ENCODE measurements around the gene INSC.

DNA sequence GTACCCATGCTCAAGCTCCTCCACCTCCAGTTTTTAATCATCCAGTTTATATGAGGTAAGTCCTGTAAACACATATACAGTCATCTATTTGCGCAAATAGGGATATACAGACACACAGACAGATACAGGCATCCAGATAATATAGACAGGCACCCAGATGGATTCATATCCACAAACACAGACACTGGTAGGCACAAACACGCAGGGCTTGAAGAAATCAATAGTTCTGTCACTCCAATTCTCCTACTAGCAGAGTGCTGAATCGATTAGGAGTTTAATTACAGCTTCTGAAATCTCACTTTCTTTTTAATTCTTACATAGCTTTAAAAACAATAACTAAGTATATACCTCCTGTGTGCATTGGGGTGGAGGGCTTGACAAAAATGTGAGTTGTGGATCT lies 56.0 kb downstream of the INSC start:
- TF ChIP-seq EZH2 (IDR thresholded peaks at IDR 0.05; ENCODE audit: low read depth, unreplicated experiment) (no peak), EZH2phosphoT487 (IDR thresholded peaks at IDR 0.05; ENCODE audit: unreplicated experiment) (no peak), POLR2AphosphoS5 (IDR thresholded peaks at IDR 0.05; ENCODE audit: low read depth) (no peak), NANOG (IDR thresholded peaks at IDR 0.05; ENCODE audit: borderline replicate concordance) (no peak), CREB1 (CRISPR knock-in tag; IDR thresholded peaks at IDR 0.05; ENCODE audit: low read depth) (no peak), JUNB (IDR thresholded peaks at IDR 0.05; ENCODE audit: unreplicated experiment) (no peak), STAT1 (IDR thresholded peaks at IDR 0.05; ENCODE audit: unreplicated experiment) (no peak), ZNF331 (CRISPR knock-in tag; IDR thresholded peaks at IDR 0.05; ENCODE audit: low read depth) (no peak)
- TF ChIP-seq, protein P1, sequence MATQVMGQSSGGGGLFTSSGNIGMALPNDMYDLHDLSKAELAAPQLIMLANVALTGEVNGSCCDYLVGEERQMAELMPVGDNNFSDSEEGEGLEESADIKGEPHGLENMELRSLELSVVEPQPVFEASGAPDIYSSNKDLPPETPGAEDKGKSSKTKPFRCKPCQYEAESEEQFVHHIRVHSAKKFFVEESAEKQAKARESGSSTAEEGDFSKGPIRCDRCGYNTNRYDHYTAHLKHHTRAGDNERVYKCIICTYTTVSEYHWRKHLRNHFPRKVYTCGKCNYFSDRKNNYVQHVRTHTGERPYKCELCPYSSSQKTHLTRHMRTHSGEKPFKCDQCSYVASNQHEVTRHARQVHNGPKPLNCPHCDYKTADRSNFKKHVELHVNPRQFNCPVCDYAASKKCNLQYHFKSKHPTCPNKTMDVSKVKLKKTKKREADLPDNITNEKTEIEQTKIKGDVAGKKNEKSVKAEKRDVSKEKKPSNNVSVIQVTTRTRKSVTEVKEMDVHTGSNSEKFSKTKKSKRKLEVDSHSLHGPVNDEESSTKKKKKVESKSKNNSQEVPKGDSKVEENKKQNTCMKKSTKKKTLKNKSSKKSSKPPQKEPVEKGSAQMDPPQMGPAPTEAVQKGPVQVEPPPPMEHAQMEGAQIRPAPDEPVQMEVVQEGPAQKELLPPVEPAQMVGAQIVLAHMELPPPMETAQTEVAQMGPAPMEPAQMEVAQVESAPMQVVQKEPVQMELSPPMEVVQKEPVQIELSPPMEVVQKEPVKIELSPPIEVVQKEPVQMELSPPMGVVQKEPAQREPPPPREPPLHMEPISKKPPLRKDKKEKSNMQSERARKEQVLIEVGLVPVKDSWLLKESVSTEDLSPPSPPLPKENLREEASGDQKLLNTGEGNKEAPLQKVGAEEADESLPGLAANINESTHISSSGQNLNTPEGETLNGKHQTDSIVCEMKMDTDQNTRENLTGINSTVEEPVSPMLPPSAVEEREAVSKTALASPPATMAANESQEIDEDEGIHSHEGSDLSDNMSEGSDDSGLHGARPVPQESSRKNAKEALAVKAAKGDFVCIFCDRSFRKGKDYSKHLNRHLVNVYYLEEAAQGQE (IDR thresholded peaks at IDR 0.05; ENCODE audit: unreplicated experiment) = no peak
- TF ChIP-seq, protein P2, sequence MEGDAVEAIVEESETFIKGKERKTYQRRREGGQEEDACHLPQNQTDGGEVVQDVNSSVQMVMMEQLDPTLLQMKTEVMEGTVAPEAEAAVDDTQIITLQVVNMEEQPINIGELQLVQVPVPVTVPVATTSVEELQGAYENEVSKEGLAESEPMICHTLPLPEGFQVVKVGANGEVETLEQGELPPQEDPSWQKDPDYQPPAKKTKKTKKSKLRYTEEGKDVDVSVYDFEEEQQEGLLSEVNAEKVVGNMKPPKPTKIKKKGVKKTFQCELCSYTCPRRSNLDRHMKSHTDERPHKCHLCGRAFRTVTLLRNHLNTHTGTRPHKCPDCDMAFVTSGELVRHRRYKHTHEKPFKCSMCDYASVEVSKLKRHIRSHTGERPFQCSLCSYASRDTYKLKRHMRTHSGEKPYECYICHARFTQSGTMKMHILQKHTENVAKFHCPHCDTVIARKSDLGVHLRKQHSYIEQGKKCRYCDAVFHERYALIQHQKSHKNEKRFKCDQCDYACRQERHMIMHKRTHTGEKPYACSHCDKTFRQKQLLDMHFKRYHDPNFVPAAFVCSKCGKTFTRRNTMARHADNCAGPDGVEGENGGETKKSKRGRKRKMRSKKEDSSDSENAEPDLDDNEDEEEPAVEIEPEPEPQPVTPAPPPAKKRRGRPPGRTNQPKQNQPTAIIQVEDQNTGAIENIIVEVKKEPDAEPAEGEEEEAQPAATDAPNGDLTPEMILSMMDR (conservative IDR thresholded peaks at IDR 0.05; ENCODE audit: low read depth in 2 of 2) = no peak
- TF ChIP-seq, protein P3, sequence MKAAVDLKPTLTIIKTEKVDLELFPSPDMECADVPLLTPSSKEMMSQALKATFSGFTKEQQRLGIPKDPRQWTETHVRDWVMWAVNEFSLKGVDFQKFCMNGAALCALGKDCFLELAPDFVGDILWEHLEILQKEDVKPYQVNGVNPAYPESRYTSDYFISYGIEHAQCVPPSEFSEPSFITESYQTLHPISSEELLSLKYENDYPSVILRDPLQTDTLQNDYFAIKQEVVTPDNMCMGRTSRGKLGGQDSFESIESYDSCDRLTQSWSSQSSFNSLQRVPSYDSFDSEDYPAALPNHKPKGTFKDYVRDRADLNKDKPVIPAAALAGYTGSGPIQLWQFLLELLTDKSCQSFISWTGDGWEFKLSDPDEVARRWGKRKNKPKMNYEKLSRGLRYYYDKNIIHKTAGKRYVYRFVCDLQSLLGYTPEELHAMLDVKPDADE (IDR thresholded peaks at IDR 0.05) = no peak

Measured in GM23338 (cell line).